Inflammatory macrophage (primary cell): ENCODE measurements around the gene ATF7.
"Not testable (repeated sequence)": the region's sequence is repeated elsewhere in the genome, so short reads cannot be mapped to it uniquely, and the experiment has no call there.

Experiments used
- DNase-seq, 2 donors: peaks; one replicate each; pipeline ENCODE4 v3.0.0-alpha.2; 2020 to 2022

The ATF7 gene

GRCh38 chr12:53626702-53627169 lies 554 bp upstream of the ATF7 start:
- no peak for DNase-seq

- no peak for DNase-seq
Observed at GRCh38 chr12:53625373-53625945, 723 bp downstream of the ATF7 start.

- DNase-seq = no peak
Observed at GRCh38 chr12:53624956-53625355, 1.2 kb downstream of the ATF7 start.

- peak in 1 of 2 donors; percentile 11 for DNase-seq
Observed at GRCh38 chr12:53624458-53624857, 1.7 kb downstream of the ATF7 start.

GRCh38 chr12:53623548-53624385 lies 2.4 kb downstream of the ATF7 start:
- peak in 1 of 2 donors; percentile 15 for DNase-seq

- no peak for DNase-seq
Observed at GRCh38 chr12:53622724-53623123, 3.5 kb downstream of the ATF7 start.

GRCh38 chr12:53618275-53618674 lies 7.9 kb downstream of the ATF7 start:
- peak in 1 of 2 donors; percentile 68 for DNase-seq

- DNase-seq = peak in 1 of 2 donors; percentile 34
Observed at GRCh38 chr12:53617700-53618099, 8.5 kb downstream of the ATF7 start.

GRCh38 chr12:53616950-53617349 lies 9.2 kb downstream of the ATF7 start:
- DNase-seq = no peak

- DNase-seq = no peak
Observed at GRCh38 chr12:53613821-53614220, 12.4 kb downstream of the ATF7 start.

GRCh38 chr12:53612978-53613377 lies 13.2 kb downstream of the ATF7 start:
- DNase-seq = no peak

- no peak for DNase-seq
Observed at GRCh38 chr12:53611304-53611703, 14.9 kb downstream of the ATF7 start.

GRCh38 chr12:53606688-53607087 lies 19.5 kb downstream of the ATF7 start:
- not testable (repeated sequence) for DNase-seq

- DNase-seq = no peak
Observed at GRCh38 chr12:53604581-53604980, 21.6 kb downstream of the ATF7 start.

- DNase-seq = no peak
Observed at GRCh38 chr12:53603804-53604203, 22.4 kb downstream of the ATF7 start.

GRCh38 chr12:53603196-53603595 lies 23.0 kb downstream of the ATF7 start:
- DNase-seq = no peak

- no peak for DNase-seq
Observed at GRCh38 chr12:53602176-53602864, 23.9 kb downstream of the ATF7 start.

- DNase-seq = no peak
Observed at GRCh38 chr12:53601296-53601847, 24.8 kb downstream of the ATF7 start.

GRCh38 chr12:53600490-53601295 lies 25.5 kb downstream of the ATF7 start:
- DNase-seq = no peak

GRCh38 chr12:53599579-53599978 lies 26.6 kb downstream of the ATF7 start:
- DNase-seq = no peak

GRCh38 chr12:53598971-53599370 lies 27.2 kb downstream of the ATF7 start:
- DNase-seq = not testable (repeated sequence)

GRCh38 chr12:53596920-53597363 lies 29.2 kb downstream of the ATF7 start:
- no peak for DNase-seq
